HG03457 (cell line): Measurements from ENCODE around the gene OAS3.
"Not testable (repeated sequence)": the region's sequence is repeated elsewhere in the genome, so short reads cannot be mapped to it uniquely, and the experiment has no call there.

ENCODE experiments used
- ATAC-seq: cut with Tn5 transposase; IDR thresholded peaks from one replicate; pipeline ENCODE4 v1.9.1; 2021; ENCODE audit warnings: moderate number of reproducible peaks; ENCODE audit not compliant: unreplicated experiment

The OAS3 gene

GRCh38 chr12:112926416-112927033 is 11.7 kb upstream of the OAS3 start:
- not testable (repeated sequence) for ATAC-seq

GRCh38 chr12:112927475-112927874 is 10.8 kb upstream of the OAS3 start:
- ATAC-seq, result no peak

- no peak for ATAC-seq
Measured at GRCh38 chr12:112927925-112928324, 10.3 kb upstream of the OAS3 start.

DNA sequence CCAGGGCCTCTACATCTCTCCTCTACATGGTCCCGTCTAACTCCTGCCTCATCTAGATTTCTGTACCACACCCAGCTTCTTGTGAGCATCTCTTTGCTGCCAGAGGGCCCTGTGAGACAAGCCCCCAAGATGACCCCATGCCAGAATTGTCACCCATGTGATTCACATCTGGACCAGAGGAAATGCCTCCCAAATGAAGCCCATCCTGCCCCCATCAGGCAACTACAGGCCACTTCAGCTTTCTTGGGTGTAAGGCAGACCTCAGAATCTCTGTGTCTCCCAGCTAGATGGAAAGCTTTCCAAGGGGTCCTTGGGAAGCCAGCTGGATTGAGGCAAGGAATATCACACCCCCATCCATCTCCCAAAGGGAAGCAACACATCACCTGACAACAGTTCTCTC is 9.3 kb upstream of the OAS3 start:
- no peak for ATAC-seq

GRCh38 chr12:112929715-112930114 is 8.6 kb upstream of the OAS3 start:
- no peak for ATAC-seq

GRCh38 chr12:112930350-112930749 is 7.9 kb upstream of the OAS3 start:
- no peak for ATAC-seq

DNA sequence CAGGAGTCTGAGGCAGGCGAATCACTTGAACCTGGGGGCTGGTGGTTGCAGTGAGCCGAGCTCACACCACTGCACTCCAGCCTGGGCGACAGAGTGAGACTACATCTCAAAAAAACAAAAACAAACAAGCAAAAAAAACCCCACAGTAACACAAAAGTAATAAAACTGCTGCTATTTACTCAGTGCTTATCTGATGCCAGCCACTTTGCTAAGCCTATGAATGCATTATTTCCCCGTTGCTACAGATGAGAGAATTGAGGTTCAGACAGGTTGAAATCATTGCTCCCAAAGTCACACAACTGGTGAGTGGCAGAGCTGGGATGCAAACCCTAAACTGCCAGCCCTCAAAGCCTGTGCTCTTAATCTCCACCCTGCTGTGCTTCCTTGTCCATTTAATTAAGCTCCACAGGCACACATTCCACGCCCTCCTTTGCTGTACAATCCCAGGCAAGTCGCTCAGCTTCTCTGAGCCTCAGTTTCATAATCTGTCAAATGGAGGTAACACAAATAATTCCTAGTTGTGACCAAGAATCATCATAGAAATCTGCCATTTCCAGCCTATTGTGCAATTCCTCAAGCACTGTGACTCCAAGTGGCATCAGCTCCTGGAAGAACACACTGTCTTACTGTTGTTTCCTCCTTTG is 5.7 kb upstream of the OAS3 start:
- no peak for ATAC-seq

- no peak for ATAC-seq
Measured at GRCh38 chr12:112933129-112933505, 5.2 kb upstream of the OAS3 start.

- ATAC-seq, result no peak
Measured at GRCh38 chr12:112936264-112936663, 2.0 kb upstream of the OAS3 start.

GRCh38 chr12:112936927-112937326 is 1.3 kb upstream of the OAS3 start:
- ATAC-seq, result no peak

DNA sequence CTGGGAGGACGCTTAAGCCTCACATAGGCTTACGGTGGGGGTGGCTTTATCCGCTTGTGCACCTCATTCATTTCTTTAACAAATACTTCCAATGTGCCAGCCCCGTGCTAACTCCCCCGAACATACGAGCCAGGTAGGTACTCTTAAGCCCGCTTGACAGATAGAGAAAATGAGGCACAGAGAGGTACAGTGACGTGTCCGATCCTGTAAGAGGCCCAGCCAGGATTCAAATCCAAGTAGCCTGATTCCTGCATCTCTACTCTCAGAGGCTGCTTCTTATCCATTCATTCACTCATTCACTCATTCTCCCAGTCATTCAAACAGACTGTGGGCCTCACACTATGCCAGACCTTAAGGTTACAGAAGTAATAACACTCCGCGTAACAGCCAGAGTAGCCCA is 477 bp downstream of the OAS3 start:
- no peak for ATAC-seq

DNA sequence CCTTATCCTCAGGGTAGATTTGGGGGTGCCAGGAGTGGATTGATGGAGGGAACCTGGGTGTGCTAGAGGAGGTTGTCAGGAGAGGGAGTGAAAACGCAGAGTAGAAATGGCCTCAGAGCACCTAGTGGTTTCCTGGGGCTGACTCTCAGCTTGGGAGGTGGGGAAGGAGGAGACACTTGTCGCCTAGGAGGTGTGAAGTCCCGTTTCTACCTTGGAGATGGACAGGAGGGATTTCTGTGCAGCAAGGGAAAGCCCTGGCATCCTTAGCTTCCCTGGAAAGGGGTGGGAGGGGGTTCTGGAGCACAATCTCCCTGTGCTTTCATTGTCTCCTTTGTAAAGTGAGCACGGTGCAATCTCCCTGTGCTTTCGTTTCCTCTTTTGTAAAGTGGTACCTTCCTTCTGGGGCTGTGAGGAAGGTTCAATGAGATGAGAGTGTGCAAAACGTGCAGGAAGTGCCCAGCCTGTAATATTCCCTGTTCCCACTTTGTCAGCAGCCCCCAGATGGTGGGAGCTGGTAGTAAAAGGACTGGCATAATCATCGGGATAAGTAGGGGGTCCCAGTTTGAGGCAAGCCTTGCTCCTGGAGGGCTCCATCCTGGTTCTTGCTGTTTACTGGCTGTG is 1.6 kb downstream of the OAS3 start:
- no peak for ATAC-seq

- no peak for ATAC-seq
Measured at GRCh38 chr12:112941528-112942335, 3.5 kb downstream of the OAS3 start.

DNA sequence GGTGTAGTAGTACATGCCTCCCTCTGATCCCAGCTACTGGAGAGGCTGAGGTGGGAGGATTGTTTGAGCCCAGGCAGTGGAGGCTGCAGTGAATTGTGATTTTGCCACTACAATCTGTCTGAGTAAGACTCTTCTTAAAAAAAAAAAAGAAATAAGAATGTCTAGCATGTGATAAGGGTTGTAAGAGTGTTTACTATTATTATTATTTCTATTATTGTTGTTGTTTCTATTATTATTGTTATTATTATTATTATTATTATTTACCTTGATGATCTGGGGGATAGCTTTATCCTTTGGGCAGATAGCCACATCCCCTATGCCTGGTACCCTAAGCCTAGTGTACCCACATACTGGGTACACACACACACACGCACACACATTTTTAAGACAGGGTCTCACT is 4.3 kb downstream of the OAS3 start:
- ATAC-seq, result no peak

DNA sequence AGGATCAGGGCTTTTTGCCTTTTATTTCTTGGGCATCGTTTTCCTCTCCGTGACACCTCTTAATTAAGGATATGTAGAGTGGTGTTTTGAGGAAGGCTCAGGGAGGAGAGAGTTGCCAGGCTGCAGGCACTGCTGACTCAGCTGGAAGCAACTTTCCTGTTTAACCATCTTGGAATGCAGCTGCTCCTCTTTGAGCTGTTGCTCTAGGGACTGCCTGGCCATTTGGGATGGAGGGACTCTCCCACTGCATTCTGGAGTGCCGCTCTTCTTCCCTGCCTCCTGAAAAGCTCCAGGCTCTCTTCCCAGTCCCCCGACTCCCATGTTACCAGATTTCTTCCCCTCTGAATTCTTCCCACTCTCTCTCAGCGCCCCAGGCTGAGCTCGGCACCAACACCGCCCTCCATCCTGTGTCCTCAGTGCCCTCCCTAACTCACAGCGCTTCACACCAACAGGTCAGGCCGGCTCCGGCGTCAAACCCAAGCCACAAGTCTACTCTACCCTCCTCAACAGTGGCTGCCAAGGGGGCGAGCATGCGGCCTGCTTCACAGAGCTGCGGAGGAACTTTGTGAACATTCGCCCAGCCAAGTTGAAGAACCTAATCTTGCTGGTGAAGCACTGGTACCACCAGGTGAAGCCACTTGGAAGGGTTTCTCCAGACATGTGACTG is 5.9 kb downstream of the OAS3 start:
- no peak for ATAC-seq

GRCh38 chr12:112945515-112945914 is 7.2 kb downstream of the OAS3 start:
- no peak for ATAC-seq

DNA sequence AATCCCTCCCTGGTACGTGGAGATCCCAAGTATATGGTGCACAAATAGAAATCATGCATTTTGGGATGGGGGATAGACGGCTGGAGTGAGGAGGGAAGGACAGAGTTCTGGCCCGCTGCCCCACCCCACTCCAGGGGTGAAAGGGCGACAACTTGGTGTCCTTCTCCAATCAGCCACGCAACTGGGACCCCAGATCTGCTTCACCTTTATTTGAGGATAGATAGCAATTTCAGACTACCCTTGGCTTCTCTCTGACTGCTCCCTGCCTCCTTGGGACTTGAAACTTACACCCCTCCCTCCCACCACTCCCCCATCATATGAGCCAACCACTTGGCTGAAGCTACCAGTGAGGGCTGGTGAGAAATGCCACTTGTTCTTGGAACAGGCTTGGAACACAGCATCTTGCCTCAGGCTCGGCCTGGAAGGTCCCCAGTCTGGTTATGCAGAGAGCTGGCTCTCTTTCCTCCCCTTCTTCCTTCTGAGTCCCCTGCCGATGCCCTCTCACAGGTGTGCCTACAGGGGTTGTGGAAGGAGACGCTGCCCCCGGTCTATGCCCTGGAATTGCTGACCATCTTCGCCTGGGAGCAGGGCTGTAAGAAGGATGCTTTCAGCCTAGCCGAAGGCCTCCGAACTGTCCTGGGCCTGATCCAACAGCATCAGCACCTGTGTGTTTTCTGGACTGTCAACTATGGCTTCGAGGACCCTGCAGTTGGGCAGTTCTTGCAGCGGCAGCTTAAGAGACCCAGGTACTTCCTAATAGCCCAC is 8.1 kb downstream of the OAS3 start:
- no peak for ATAC-seq

- ATAC-seq, result no peak
Measured at GRCh38 chr12:112947314-112947713, 9.0 kb downstream of the OAS3 start.

GRCh38 chr12:112947761-112948160 is 9.5 kb downstream of the OAS3 start:
- ATAC-seq, result no peak

GRCh38 chr12:112948806-112949205 is 10.5 kb downstream of the OAS3 start:
- no peak for ATAC-seq
